ENCODE results near the gene C2orf92.

The C2orf92 gene

DNA sequence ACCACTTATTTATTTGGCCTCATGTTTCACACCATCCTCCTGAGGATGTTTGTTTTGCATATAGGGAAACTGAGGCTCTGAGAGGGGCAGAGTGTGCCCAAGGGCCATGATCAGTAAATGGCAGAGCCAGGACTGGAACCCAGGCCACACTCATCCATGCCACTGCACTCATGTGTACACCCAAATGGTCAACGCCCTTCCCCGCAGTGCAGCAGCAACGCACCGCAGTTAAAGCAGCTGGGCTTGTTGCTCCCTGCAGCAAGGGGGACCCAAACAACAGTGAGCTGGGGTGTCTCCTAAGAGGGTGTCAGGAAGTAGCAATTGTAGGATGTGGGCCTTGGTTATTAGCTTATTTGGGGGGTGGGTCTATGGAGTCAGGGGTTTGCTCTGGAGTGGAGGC lies 80.5 kb downstream of the C2orf92 start:
- no peak for DNase-seq

- DNase-seq: no peak
Measured at GRCh38 chr2:97751752-97752151, 82.2 kb downstream of the C2orf92 start.

All from NCI-H1417 treated with DMSO at 0.1 percent for 48 hours (cell line).